Uterus (tissue), 4 donors: ENCODE data around the gene PGAP2. TPM values are rescaled to one million over a fixed set of nuclear protein-coding genes. Genes with fewer than 3 reads are reported as not detected.

Experiments
- DNase-seq, 2 donors: peaks; one replicate each; pipeline ENCODE4 v3.0.0-alpha.2; 2019 to 2020
- H3K27ac ChIP-seq, 2 donors: fragments of 200-600 bp; sonication (generic); 1 replicate in 1 of 2; 2 replicates in 1 of 2; pipeline ENCODE4 v1.5.1; 2016 to 2018
- H3K27me3 ChIP-seq, 2 donors: fragments of 200-600 bp; sonication (generic); one replicate each; pipeline ENCODE4 v1.5.1; 2018 to 2019; ENCODE audit warnings: control low read depth in 1 of 2
- H3K36me3 ChIP-seq, 2 donors: fragments of 200-600 bp; sonication (generic); one replicate each; pipeline ENCODE4 v1.5.1; 2019; ENCODE audit warnings: control low read depth in 1 of 2
- H3K4me1 ChIP-seq, 2 donors: fragments of 200-600 bp; sonication (generic); one replicate each; pipeline ENCODE4 v1.5.1; 2018 to 2019; ENCODE audit warnings: control low read depth in 1 of 2
- H3K4me3 ChIP-seq, 2 donors: fragments of 200-600 bp; sonication (generic); 1 replicate in 1 of 2; 2 replicates in 1 of 2; pipeline ENCODE4 v1.5.1; 2018 to 2019; ENCODE audit warnings: mild to moderate bottlenecking in 1 of 2
- H3K9me3 ChIP-seq, 2 donors: fragments of 200-600 bp; sonication (generic); one replicate each; pipeline ENCODE4 v1.5.1; 2019; ENCODE audit warnings: control low read depth in 1 of 2
- POLR2A ChIP-seq, 2 donors: fragments of 450-650 bp; IDR thresholded peaks; one replicate each; pipeline ENCODE4 v1.6.1; 2016; ENCODE audit warnings: antibody characterized with exemption in 2 of 2, mild to moderate bottlenecking in 1 of 2, moderate library complexity in 1 of 2
- intact Hi-C: fragments of 100-400 bp; cut with DNase I; formaldehyde crosslinking; loops from one replicate; pipeline ENCODE4 v1.15.1; 2023; ENCODE audit warnings: low total_unique reads
- total RNA-seq, 4 donors: library from RNA; depleted of rRNA in 3 of 4; stranded (reverse); fragments of >200 nt in 3 of 4; gene quantifications; one replicate each; pipeline versions ENCODE4 v1.1.0 to v1.2.4, GENCODE V29; 2014 to 2023
- TF ChIP-seq, protein P1 (sequence below), 4 experiments: fragments of 200-600 bp in 2 of 4; fragments of 450-650 bp in 2 of 4; sonication (generic) in 2 of 4; IDR thresholded peaks; one replicate each; pipeline ENCODE4 v1.5.1; 2016 to 2019; ENCODE audit warnings: antibody characterized with exemption in 4 of 4, mild to moderate bottlenecking in 2 of 4, moderate library complexity in 1 of 4
- donor health status: DM: yes; HTN: yes; CAD: no.

The PGAP2 gene
- total RNA-seq, 4 donors from 2014 or later: 12.2 to 16.5 (median 13.8) TPM; not detected in 1

DNA sequence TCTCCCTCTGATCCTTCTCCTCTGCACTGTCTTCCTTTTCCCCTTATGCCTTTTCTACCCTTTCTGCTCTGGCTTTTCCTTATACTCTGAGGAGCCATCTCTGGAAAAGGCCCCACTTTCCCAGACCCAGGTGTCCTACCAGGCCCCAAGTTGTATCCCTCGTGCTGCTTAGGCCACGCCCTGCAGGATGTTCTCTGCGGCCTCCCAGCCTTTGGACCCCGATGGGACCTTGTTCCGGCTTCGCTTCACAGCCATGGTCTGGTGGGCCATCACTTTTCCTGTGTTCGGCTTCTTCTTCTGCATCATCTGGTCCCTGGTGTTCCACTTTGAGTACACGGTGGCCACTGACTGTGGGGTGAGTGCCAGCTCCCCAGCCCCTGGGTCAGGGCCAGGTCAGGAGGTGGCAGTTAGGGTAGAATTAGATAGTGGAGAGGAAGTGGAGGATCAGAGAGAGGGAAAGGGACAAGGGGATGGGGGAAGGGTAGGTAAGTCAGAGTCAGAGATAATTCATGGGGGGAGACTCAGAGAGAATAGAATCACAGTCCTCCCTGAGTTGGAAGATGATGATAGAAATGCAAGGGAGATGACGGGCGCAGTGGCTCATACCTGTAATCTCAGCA is 8.9 kb downstream of the PGAP2 start:
- no peak overlapping the region for H3K27ac ChIP-seq
- H3K4me3 ChIP-seq: no peak overlapping the region
- H3K9me3 ChIP-seq: no peaks in the 10 kb centered on the region
- intact Hi-C loops: no loop called here
- DNase-seq: no peak
- no peaks in the 10 kb centered on the region for H3K4me1 ChIP-seq
- TF ChIP-seq POLR2A (IDR thresholded peaks at IDR 0.05): no peak
- TF ChIP-seq, protein P1, sequence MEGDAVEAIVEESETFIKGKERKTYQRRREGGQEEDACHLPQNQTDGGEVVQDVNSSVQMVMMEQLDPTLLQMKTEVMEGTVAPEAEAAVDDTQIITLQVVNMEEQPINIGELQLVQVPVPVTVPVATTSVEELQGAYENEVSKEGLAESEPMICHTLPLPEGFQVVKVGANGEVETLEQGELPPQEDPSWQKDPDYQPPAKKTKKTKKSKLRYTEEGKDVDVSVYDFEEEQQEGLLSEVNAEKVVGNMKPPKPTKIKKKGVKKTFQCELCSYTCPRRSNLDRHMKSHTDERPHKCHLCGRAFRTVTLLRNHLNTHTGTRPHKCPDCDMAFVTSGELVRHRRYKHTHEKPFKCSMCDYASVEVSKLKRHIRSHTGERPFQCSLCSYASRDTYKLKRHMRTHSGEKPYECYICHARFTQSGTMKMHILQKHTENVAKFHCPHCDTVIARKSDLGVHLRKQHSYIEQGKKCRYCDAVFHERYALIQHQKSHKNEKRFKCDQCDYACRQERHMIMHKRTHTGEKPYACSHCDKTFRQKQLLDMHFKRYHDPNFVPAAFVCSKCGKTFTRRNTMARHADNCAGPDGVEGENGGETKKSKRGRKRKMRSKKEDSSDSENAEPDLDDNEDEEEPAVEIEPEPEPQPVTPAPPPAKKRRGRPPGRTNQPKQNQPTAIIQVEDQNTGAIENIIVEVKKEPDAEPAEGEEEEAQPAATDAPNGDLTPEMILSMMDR (IDR thresholded peaks at IDR 0.05): no peak
- no peaks in the 10 kb centered on the region for H3K36me3 ChIP-seq
- H3K27me3 ChIP-seq: no peaks in the 10 kb centered on the region

DNA sequence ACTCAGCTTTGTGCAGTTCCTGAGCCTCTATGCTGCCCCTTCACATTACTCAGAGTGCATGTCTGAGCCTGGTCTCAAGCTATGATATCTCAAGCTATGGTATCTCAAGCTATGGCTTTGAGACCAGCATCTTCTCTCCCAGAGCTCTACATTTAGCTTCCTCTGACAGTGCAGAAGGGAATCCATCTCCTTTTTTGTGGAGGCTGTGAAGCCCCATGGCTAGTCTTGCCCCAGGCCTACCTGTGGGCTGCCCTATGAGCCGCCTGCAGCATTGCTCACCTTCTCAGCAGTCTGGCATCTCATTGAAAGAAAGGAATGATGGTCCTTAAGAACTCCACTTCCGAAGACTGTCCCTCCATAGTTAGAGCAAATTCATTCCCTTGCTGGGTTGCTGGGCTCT is 12.6 kb downstream of the PGAP2 start:
- no peak overlapping the region for H3K27ac ChIP-seq
- TF ChIP-seq, protein P1 (IDR thresholded peaks at IDR 0.05): no peak
- no peak for TF ChIP-seq POLR2A (IDR thresholded peaks at IDR 0.05)
- no peaks in the 10 kb centered on the region for H3K36me3 ChIP-seq
- no peak for DNase-seq
- H3K4me1 ChIP-seq: no peaks in the 10 kb centered on the region
- no peaks in the 10 kb centered on the region for H3K9me3 ChIP-seq
- no peak overlapping the region for H3K4me3 ChIP-seq
- intact Hi-C loops: no loop called here
- no peaks in the 10 kb centered on the region for H3K27me3 ChIP-seq

- no peaks in the 10 kb centered on the region for H3K9me3 ChIP-seq
- no peak for TF ChIP-seq POLR2A (IDR thresholded peaks at IDR 0.05)
- TF ChIP-seq, protein P1 (IDR thresholded peaks at IDR 0.05): no peak
- DNase-seq: no peak
- no peak overlapping the region for H3K4me3 ChIP-seq
- no peak overlapping the region for H3K27ac ChIP-seq
- intact Hi-C loops: no loop called here
- H3K27me3 ChIP-seq: no peaks in the 10 kb centered on the region
- no peaks in the 10 kb centered on the region for H3K36me3 ChIP-seq
- no peaks in the 10 kb centered on the region for H3K4me1 ChIP-seq
These were observed 14.0 kb downstream of the PGAP2 start for GRCh38 chr11:3822312-3822711.

DNA sequence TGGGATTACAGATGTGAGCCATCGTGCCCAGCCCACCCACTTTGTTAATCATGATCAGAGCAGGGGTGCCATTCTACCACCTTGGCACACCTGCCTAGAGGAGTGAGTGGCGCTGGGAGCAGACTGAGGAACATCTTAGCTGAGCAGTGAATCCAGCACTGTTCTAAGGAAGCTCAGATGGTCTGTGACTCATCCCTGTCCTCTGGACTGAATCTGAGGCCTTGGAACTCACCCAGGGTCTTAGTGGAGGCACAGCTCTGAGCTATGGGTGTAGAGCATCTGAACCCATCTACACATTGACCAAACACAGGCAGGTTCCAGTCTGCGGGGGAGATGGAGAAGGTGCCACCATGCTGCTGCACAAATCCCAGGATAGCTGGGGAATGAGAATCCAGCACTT is 14.9 kb downstream of the PGAP2 start:
- no peak for DNase-seq
- no peak for TF ChIP-seq POLR2A (IDR thresholded peaks at IDR 0.05)
- TF ChIP-seq, protein P1 (IDR thresholded peaks at IDR 0.05): no peak
- no peaks in the 10 kb centered on the region for H3K4me1 ChIP-seq
- no peaks in the 10 kb centered on the region for H3K27me3 ChIP-seq
- H3K36me3 ChIP-seq: no peaks in the 10 kb centered on the region
- H3K4me3 ChIP-seq: no peak overlapping the region
- intact Hi-C loops: no loop called here
- no peaks in the 10 kb centered on the region for H3K9me3 ChIP-seq
- no peak overlapping the region for H3K27ac ChIP-seq

DNA sequence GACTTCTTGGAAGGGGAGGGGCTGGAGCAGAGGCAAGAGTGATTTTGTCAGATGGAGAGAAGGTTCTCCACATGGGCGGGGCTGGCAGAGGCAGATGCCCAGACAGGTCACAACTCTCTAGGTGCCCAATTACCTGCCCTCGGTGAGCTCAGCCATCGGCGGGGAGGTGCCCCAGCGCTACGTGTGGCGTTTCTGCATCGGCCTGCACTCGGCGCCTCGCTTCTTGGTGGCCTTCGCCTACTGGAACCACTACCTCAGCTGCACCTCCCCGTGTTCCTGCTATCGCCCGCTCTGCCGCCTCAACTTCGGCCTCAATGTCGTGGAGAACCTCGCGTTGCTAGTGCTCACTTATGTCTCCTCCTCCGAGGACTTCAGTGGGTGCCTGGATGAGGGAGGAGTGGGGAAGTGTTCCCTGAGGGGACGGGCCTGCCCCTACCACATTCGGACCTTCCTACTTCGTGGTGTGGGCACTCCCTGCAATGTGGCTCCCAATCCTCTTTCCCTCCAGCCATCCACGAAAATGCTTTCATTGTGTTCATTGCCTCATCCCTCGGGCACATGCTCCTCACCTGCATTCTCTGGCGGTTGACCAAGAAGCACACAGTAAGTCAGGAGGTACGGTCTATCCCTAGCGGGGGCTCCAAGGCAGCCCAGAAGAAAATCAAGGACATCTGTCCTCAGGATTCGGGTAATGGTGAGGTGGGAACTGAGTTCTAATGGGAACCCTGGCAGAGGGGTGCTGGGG is 15.6 kb downstream of the PGAP2 start:
- no peaks in the 10 kb centered on the region for H3K4me1 ChIP-seq
- H3K27me3 ChIP-seq: no peaks in the 10 kb centered on the region
- no peak for TF ChIP-seq POLR2A (IDR thresholded peaks at IDR 0.05)
- TF ChIP-seq, protein P1 (IDR thresholded peaks at IDR 0.05): no peak
- no peak overlapping the region for H3K27ac ChIP-seq
- intact Hi-C loops: no loop called here
- H3K36me3 ChIP-seq: no peaks in the 10 kb centered on the region
- no peak for DNase-seq
- H3K4me3 ChIP-seq: no peak overlapping the region
- H3K9me3 ChIP-seq: no peaks in the 10 kb centered on the region
